ENCODE measurements around the gene HDAC4. TPM values are rescaled to one million over a fixed set of nuclear protein-coding genes. Genes with fewer than 3 reads are reported as not detected.

Gene HDAC4
- total and polyA plus RNA-seq, 10 of the 15 experiments (the other 5 are each of a cell fraction or from before 2014, with no cell fraction given) = 0.22 to 15.7 (median 4.8) TPM

GRCh38 chr2:239383759-239384156 is 17.1 kb downstream of the HDAC4 start:
- Histone ChIP-seq H4K20me1 (ENCODE audit: control insufficient read depth, insufficient read depth) (no peaks in the 10 kb centered on the region), H3K36me3 (ENCODE audit: control insufficient read depth in 2 of 2, insufficient read depth in 2 of 2, low read length in 1 of 2) (no peaks in the 10 kb centered on the region), H3K4me3 (no peak overlapping the region), H3K4me1 (ENCODE audit: control insufficient read depth, insufficient read depth, low read length) (peaks cover 12% of the 10 kb centered on the region), H3K27ac (ENCODE audit: control insufficient read depth, insufficient read depth) (no peak overlapping the region), H3K27me3 (replicated peaks in 1 of 2; ENCODE audit: control insufficient read depth in 2 of 2, insufficient read depth in 2 of 2, low read length in 1 of 2) (no peaks in the 10 kb centered on the region), H3K79me2 (ENCODE audit: control insufficient read depth, insufficient read depth, low read length) (no peaks in the 10 kb centered on the region), H3K9ac (ENCODE audit: control insufficient read depth, insufficient read depth, low read length) (no peak overlapping the region), H3K9me3 (replicated peaks; ENCODE audit: control insufficient read depth, insufficient read depth, low read length) (no peaks in the 10 kb centered on the region), H2AFZ (ENCODE audit: control insufficient read depth, low read depth, low read length) (no peak overlapping the region), H3K4me2 (ENCODE audit: control insufficient read depth, insufficient read depth) (no peak overlapping the region)
- POLR2A ChIA-PET = interaction anchor here (0.6 to 1.0 kb wide), 2 partner anchors 17 to 1183 kb away, joined by 3 to 7 read pairs; partner anchors contain the start of gene HDAC4
- SMC1A ChIA-PET (ENCODE audit: uncharacterized antibody, unreplicated experiment) = interaction anchor here (1.4 kb wide), 1 partner anchor 11 kb away, joined by 3 read pairs; no protein-coding TSS in a partner anchor
- TF ChIP-seq CBX3 (IDR thresholded peaks at IDR 0.05; ENCODE audit: borderline replicate concordance, low read depth) = no peak
- TF ChIP-seq SMAD1 (IDR thresholded peaks at IDR 0.05; ENCODE audit: low read depth, partially characterized antibody) = no peak
- no peak for TF ChIP-seq TCF7 (IDR thresholded peaks at IDR 0.05; ENCODE audit: borderline replicate concordance)
- no peak for TF ChIP-seq PAX5 (IDR thresholded peaks at IDR 0.05; ENCODE audit: borderline replicate concordance, low read depth, low read length)
- TF ChIP-seq SREBF1 (IDR thresholded peaks at IDR 0.05; ENCODE audit: low read length) = no peak
- no peak for TF ChIP-seq RUNX3 (IDR thresholded peaks at IDR 0.05; ENCODE audit: low read length)
- no peak for TF ChIP-seq CHD2 (IDR thresholded peaks at IDR 0.05; ENCODE audit: borderline replicate concordance, low read depth, low read length)
- no peak for TF ChIP-seq NFIC (IDR thresholded peaks at IDR 0.05; ENCODE audit: low read depth, low read length)
- TF ChIP-seq USF2 (IDR thresholded peaks at IDR 0.05; ENCODE audit: borderline replicate concordance, low read depth, low read length) = no peak
- no peak for TF ChIP-seq ZNF24 (IDR thresholded peaks at IDR 0.05)
- TF ChIP-seq ELK1 (IDR thresholded peaks at IDR 0.05; ENCODE audit: low read depth, low read length) = no peak
- no peak for TF ChIP-seq IKZF2 (IDR thresholded peaks at IDR 0.05)
- no peak for TF ChIP-seq HDAC6 (IDR thresholded peaks at IDR 0.05; ENCODE audit: unreplicated experiment)
- TF ChIP-seq IKZF1 (conservative IDR thresholded peaks at IDR 0.05) = no peak
- no peak for TF ChIP-seq RCOR1 (conservative IDR thresholded peaks at IDR 0.05; ENCODE audit: low read depth, low read length)
- TF ChIP-seq ZNF217 (IDR thresholded peaks at IDR 0.05) = no peak
- no peak for TF ChIP-seq SMARCA5 (IDR thresholded peaks at IDR 0.05)
- TF ChIP-seq ESRRA (IDR thresholded peaks at IDR 0.05; ENCODE audit: low read length) = no peak
- CTCF ChIA-PET = interaction anchor here (0.6 kb wide), 1 partner anchor 155 kb away, joined by 3 read pairs; no protein-coding TSS in a partner anchor
- in situ Hi-C loops (cut with MboI) = no loop called here
- 94% methylated on average over 17 of the region's 17 CpGs for WGBS (ENCODE audit: insufficient coverage, insufficient replicate concordance, low lambda C conversion rate, missing lambda C conversion rate)
- intact Hi-C loops (cut with micrococcal nuclease; ENCODE audit: unreplicated experiment) = loop anchor here (5.0 kb wide), 1 partner anchor 116 kb away; no protein-coding TSS in a partner anchor
- RAD21 ChIA-PET (ENCODE audit: unreplicated experiment) = no interaction called here
- FAIRE-seq (no peak), ATAC-seq (no peak), DNase-seq (ENCODE audit: low read depth, low spot score) (no peak)
- no TSS peak for BruUV-seq (replicated peaks)

All from GM12878 (cell line).